Measurements from ENCODE around the gene SPOCK1. TPM values are rescaled to one million over a fixed set of nuclear protein-coding genes. Genes with fewer than 3 reads are reported as not detected.
A peak's percentile ranks its signal among the peaks of the same experiment; 100 is the strongest.

SPOCK1 gene
- total RNA-seq, 2 experiments from 2014 or later = not detected

GRCh38 chr5:137461391-137462264 lies 37.5 kb downstream of the SPOCK1 start:
- Mint-ChIP-seq H3K9me3 (ENCODE audit: insufficient read depth) (no peaks in the 10 kb centered on the region), H3K4me1 (ENCODE audit: low read depth) (no peaks in the 10 kb centered on the region), H3K27ac (no peak overlapping the region), H3K36me3 (ENCODE audit: low read depth) (no peaks in the 10 kb centered on the region), H3K27me3 (ENCODE audit: low read depth) (peaks cover 13% of the 10 kb centered on the region), H3K4me3 (no peak overlapping the region)
- no peak for DNase-seq
- ChIA-PET POLR2A (no interaction called here), CTCF (interaction anchor here (0.5 kb wide), 1 partner anchor 28 kb away, joined by 3 read pairs; no protein-coding TSS in a partner anchor)
- no peak for ATAC-seq

GRCh38 chr5:137454671-137455070 lies 44.5 kb downstream of the SPOCK1 start:
- Mint-ChIP-seq H3K36me3 (ENCODE audit: low read depth) (no peaks in the 10 kb centered on the region), H3K27me3 (ENCODE audit: low read depth) (peaks cover 4% of the 10 kb centered on the region), H3K9me3 (ENCODE audit: insufficient read depth) (no peaks in the 10 kb centered on the region), H3K4me1 (ENCODE audit: low read depth) (no peaks in the 10 kb centered on the region), H3K27ac (no peak overlapping the region), H3K4me3 (no peak overlapping the region)
- DNase-seq (no peak), ATAC-seq (no peak)
- ChIA-PET CTCF (no interaction called here), POLR2A (no interaction called here)

GRCh38 chr5:137453483-137454080 lies 45.5 kb downstream of the SPOCK1 start:
- H3K27me3 Mint-ChIP-seq (ENCODE audit: low read depth) = peaks cover 4% of the 10 kb centered on the region
- DNase-seq (peak; percentile 31), ATAC-seq (no peak)
- no peak overlapping the region for H3K27ac Mint-ChIP-seq
- H3K4me1 Mint-ChIP-seq (ENCODE audit: low read depth) = no peaks in the 10 kb centered on the region
- CTCF ChIA-PET = no interaction called here
- no peaks in the 10 kb centered on the region for H3K9me3 Mint-ChIP-seq (ENCODE audit: insufficient read depth)
- H3K36me3 Mint-ChIP-seq (ENCODE audit: low read depth) = no peaks in the 10 kb centered on the region
- no peak overlapping the region for H3K4me3 Mint-ChIP-seq
- POLR2A ChIA-PET = interaction anchor here (0.5 kb wide), 1 partner anchor 67 kb away, joined by 4 read pairs; no protein-coding TSS in a partner anchor

- no peaks in the 10 kb centered on the region for H3K4me1 Mint-ChIP-seq (ENCODE audit: low read depth)
- H3K9me3 Mint-ChIP-seq (ENCODE audit: insufficient read depth) = no peaks in the 10 kb centered on the region
- H3K4me3 Mint-ChIP-seq = no peak overlapping the region
- POLR2A ChIA-PET = no interaction called here
- H3K36me3 Mint-ChIP-seq (ENCODE audit: low read depth) = no peaks in the 10 kb centered on the region
- no peak for DNase-seq
- no peak overlapping the region for H3K27ac Mint-ChIP-seq
- no peaks in the 10 kb centered on the region for H3K27me3 Mint-ChIP-seq (ENCODE audit: low read depth)
- CTCF ChIA-PET = no interaction called here
- no peak for ATAC-seq
Observed at GRCh38 chr5:137450759-137451158, 48.4 kb downstream of the SPOCK1 start.

GRCh38 chr5:137448868-137449267 lies 50.3 kb downstream of the SPOCK1 start:
- Mint-ChIP-seq H3K36me3 (ENCODE audit: low read depth) (no peaks in the 10 kb centered on the region), H3K4me3 (no peak overlapping the region), H3K4me1 (ENCODE audit: low read depth) (no peaks in the 10 kb centered on the region), H3K27ac (no peak overlapping the region), H3K9me3 (ENCODE audit: insufficient read depth) (no peaks in the 10 kb centered on the region), H3K27me3 (ENCODE audit: low read depth) (no peaks in the 10 kb centered on the region)
- CTCF ChIA-PET = no interaction called here
- DNase-seq (no peak), ATAC-seq (no peak)
- POLR2A ChIA-PET = no interaction called here

- POLR2A ChIA-PET = no interaction called here
- Mint-ChIP-seq H3K27ac (no peak overlapping the region), H3K4me3 (no peak overlapping the region), H3K36me3 (ENCODE audit: low read depth) (no peaks in the 10 kb centered on the region), H3K9me3 (ENCODE audit: insufficient read depth) (no peaks in the 10 kb centered on the region), H3K4me1 (ENCODE audit: low read depth) (no peaks in the 10 kb centered on the region), H3K27me3 (ENCODE audit: low read depth) (peaks cover 5% of the 10 kb centered on the region)
- no peak for ATAC-seq
- DNase-seq = no peak
- CTCF ChIA-PET = interaction anchor here (0.5 kb wide), 1 partner anchor 13 kb away, joined by 3 read pairs; no protein-coding TSS in a partner anchor
Observed at GRCh38 chr5:137446615-137447014, 52.5 kb downstream of the SPOCK1 start.

GRCh38 chr5:137446151-137446550 lies 53.0 kb downstream of the SPOCK1 start:
- POLR2A ChIA-PET = no interaction called here
- Mint-ChIP-seq H3K4me3 (no peak overlapping the region), H3K27ac (no peak overlapping the region), H3K4me1 (ENCODE audit: low read depth) (no peaks in the 10 kb centered on the region), H3K27me3 (ENCODE audit: low read depth) (peaks cover 5% of the 10 kb centered on the region), H3K9me3 (ENCODE audit: insufficient read depth) (no peaks in the 10 kb centered on the region), H3K36me3 (ENCODE audit: low read depth) (no peaks in the 10 kb centered on the region)
- DNase-seq (no peak), ATAC-seq (no peak)
- CTCF ChIA-PET = no interaction called here

- CTCF ChIA-PET = no interaction called here
- H3K4me3 Mint-ChIP-seq = no peak overlapping the region
- H3K9me3 Mint-ChIP-seq (ENCODE audit: insufficient read depth) = no peaks in the 10 kb centered on the region
- ATAC-seq (no peak), DNase-seq (no peak)
- no peaks in the 10 kb centered on the region for H3K4me1 Mint-ChIP-seq (ENCODE audit: low read depth)
- no peak overlapping the region for H3K27ac Mint-ChIP-seq
- POLR2A ChIA-PET = no interaction called here
- peaks cover 5% of the 10 kb centered on the region for H3K27me3 Mint-ChIP-seq (ENCODE audit: low read depth)
- H3K36me3 Mint-ChIP-seq (ENCODE audit: low read depth) = no peaks in the 10 kb centered on the region
Observed at GRCh38 chr5:137442660-137443059, 56.5 kb downstream of the SPOCK1 start.

GRCh38 chr5:137441476-137441875 lies 57.6 kb downstream of the SPOCK1 start:
- ATAC-seq = no peak
- Mint-ChIP-seq H3K36me3 (ENCODE audit: low read depth) (no peaks in the 10 kb centered on the region), H3K27me3 (ENCODE audit: low read depth) (peaks cover 5% of the 10 kb centered on the region), H3K9me3 (ENCODE audit: insufficient read depth) (no peaks in the 10 kb centered on the region), H3K4me1 (ENCODE audit: low read depth) (no peaks in the 10 kb centered on the region), H3K4me3 (no peak overlapping the region), H3K27ac (no peak overlapping the region)
- POLR2A ChIA-PET = no interaction called here
- no peak for DNase-seq
- CTCF ChIA-PET = interaction anchor here (0.9 kb wide), 1 partner anchor 121 kb away, joined by 3 read pairs; no protein-coding TSS in a partner anchor

GRCh38 chr5:137440795-137441194 lies 58.3 kb downstream of the SPOCK1 start:
- Mint-ChIP-seq H3K9me3 (ENCODE audit: insufficient read depth) (no peaks in the 10 kb centered on the region), H3K36me3 (ENCODE audit: low read depth) (no peaks in the 10 kb centered on the region), H3K4me1 (ENCODE audit: low read depth) (no peaks in the 10 kb centered on the region), H3K27ac (no peak overlapping the region), H3K4me3 (no peak overlapping the region), H3K27me3 (ENCODE audit: low read depth) (peaks cover 5% of the 10 kb centered on the region)
- no peak for ATAC-seq
- ChIA-PET POLR2A (no interaction called here), CTCF (interaction anchor here (0.9 kb wide), 1 partner anchor 121 kb away, joined by 3 read pairs; no protein-coding TSS in a partner anchor)
- no peak for DNase-seq

GRCh38 chr5:137439645-137440044 lies 59.5 kb downstream of the SPOCK1 start:
- Mint-ChIP-seq H3K9me3 (ENCODE audit: insufficient read depth) (no peaks in the 10 kb centered on the region), H3K4me3 (no peak overlapping the region), H3K27me3 (ENCODE audit: low read depth) (peaks cover 5% of the 10 kb centered on the region), H3K27ac (no peak overlapping the region), H3K4me1 (ENCODE audit: low read depth) (no peaks in the 10 kb centered on the region), H3K36me3 (ENCODE audit: low read depth) (no peaks in the 10 kb centered on the region)
- POLR2A ChIA-PET = no interaction called here
- CTCF ChIA-PET = no interaction called here
- DNase-seq = no peak
- no peak for ATAC-seq

- DNase-seq = no peak
- Mint-ChIP-seq H3K27me3 (ENCODE audit: low read depth) (peaks cover 5% of the 10 kb centered on the region), H3K4me1 (ENCODE audit: low read depth) (no peaks in the 10 kb centered on the region), H3K4me3 (no peak overlapping the region), H3K36me3 (ENCODE audit: low read depth) (no peaks in the 10 kb centered on the region), H3K9me3 (ENCODE audit: insufficient read depth) (no peaks in the 10 kb centered on the region), H3K27ac (no peak overlapping the region)
- no peak for ATAC-seq
- CTCF ChIA-PET = interaction anchor here (0.6 kb wide), 1 partner anchor 572 kb away, joined by 3 read pairs; no protein-coding TSS in a partner anchor
- POLR2A ChIA-PET = no interaction called here
Observed at GRCh38 chr5:137438932-137439331, 60.2 kb downstream of the SPOCK1 start.

Measured in activated CD8-positive, alpha-beta T cell treated with anti-CD3 and anti-CD28 coated beads, Interleukin-2, amount 10 ng/mL, durations not matched to agents 7 days and 5 days (primary cell).